ENCODE measurements around the gene DMD.

- TF ChIP-seq CTCF (IDR thresholded peaks at IDR 0.05): no peak
- TF ChIP-seq REST (IDR thresholded peaks at IDR 0.05; ENCODE audit: insufficient read depth in 1 of 2, low read depth in 2 of 2, low read length in 1 of 2): no peak
Observed at GRCh38 chrX:33138677-33139249, 72.6 kb downstream of the DMD start.

All from Panc1 (cell line).